Sigmoid colon (tissue), 7 donors: ENCODE measurements around the gene EWSR1. TPM values are rescaled to one million over a fixed set of nuclear protein-coding genes. Genes with fewer than 3 reads are reported as not detected.

ENCODE experiments used
- DNase-seq: peaks from one replicate; pipeline ENCODE4 v3.0.0-alpha.2; 2019
- H3K27ac ChIP-seq, 4 donors: fragments of 200-600 bp; sonication (generic); one replicate each; pipeline ENCODE4 v1.5.1; 2016 to 2019; ENCODE audit warnings: mild to moderate bottlenecking in 1 of 4
- H3K27me3 ChIP-seq, 3 donors: fragments of 200-600 bp; sonication (generic); one replicate each; pipeline ENCODE4 v1.5.1; 2019; ENCODE audit warnings: mild to moderate bottlenecking in 1 of 3
- H3K36me3 ChIP-seq, 4 donors: fragments of 200-600 bp; sonication (generic); one replicate each; pipeline ENCODE4 v1.5.1; 2016 to 2019
- H3K4me1 ChIP-seq, 4 donors: fragments of 200-600 bp; sonication (generic); one replicate each; pipeline ENCODE4 v1.5.1; 2017 to 2019
- H3K4me3 ChIP-seq, 4 donors: fragments of 200-600 bp; sonication (generic); one replicate each; pipeline ENCODE4 v1.5.1; 2017 to 2019; ENCODE audit warnings: mild to moderate bottlenecking in 2 of 4, moderate library complexity in 1 of 4
- H3K9me3 ChIP-seq, 4 donors: fragments of 200-600 bp in 3 of 4; sonication (generic) in 3 of 4; one replicate each; pipeline versions ENCODE4 v1.5.1 to v1.6.1; 2013 to 2019
- EP300 ChIP-seq, 4 donors: sonication (generic); formaldehyde crosslinking; IDR thresholded peaks; one replicate each; pipeline ENCODE4 v1.6.1; 2017; ENCODE audit warnings: antibody characterized with exemption in 4 of 4
- POLR2A ChIP-seq, 2 donors: fragments of 450-650 bp; IDR thresholded peaks; one replicate each; pipeline ENCODE4 v1.6.1; 2016; ENCODE audit warnings: antibody characterized with exemption in 2 of 2, mild to moderate bottlenecking in 2 of 2, moderate library complexity in 2 of 2
- POLR2AphosphoS5 ChIP-seq, 4 donors: sonication (generic); formaldehyde crosslinking; IDR thresholded peaks; one replicate each; pipeline ENCODE4 v1.6.1; 2017; ENCODE audit warnings: antibody characterized with exemption in 4 of 4
- WGBS, 2 donors: extraction: QIAGEN DNeasy Blood & Tissue Kit; methylation state at CpG; one replicate each; pipeline ENCODE4 v1.1.7; 2013; 5-methylcytosine and 5-hydroxymethylcytosine counted together
- intact Hi-C: fragments of 100-400 bp; cut with DNase I; formaldehyde crosslinking; loops from one replicate; pipeline ENCODE4 v1.15.1; 2023
- polyA plus RNA-seq, 3 donors: library from polyadenylated mRNA; stranded (reverse); fragments of 200-250 nt; gene quantifications; one replicate each; pipeline ENCODE4 v1.2.3, GENCODE V29; 2013
- total RNA-seq, 4 donors: library from RNA; depleted of rRNA; stranded (reverse); fragments of >200 nt; gene quantifications; one replicate each; pipeline ENCODE4 v1.1.0, GENCODE V29; 2016
- TF ChIP-seq, protein P1 (sequence below), 4 experiments: fragments of 450-650 bp in 3 of 4; fragments of 200-600 bp in 1 of 4; IDR thresholded peaks; one replicate each; pipeline ENCODE4 v1.5.1; 2016 to 2019; ENCODE audit warnings: antibody characterized with exemption in 4 of 4, mild to moderate bottlenecking in 3 of 4, moderate library complexity in 2 of 4
- donor health status: healthy with polysubstance abuse.
- donor health status: Bipolar disorder and iron deficiency.
- donor health status: healthy.

The EWSR1 gene
- total and polyA plus RNA-seq, 7 donors = 81.4 to 233 (median 174) TPM

DNA sequence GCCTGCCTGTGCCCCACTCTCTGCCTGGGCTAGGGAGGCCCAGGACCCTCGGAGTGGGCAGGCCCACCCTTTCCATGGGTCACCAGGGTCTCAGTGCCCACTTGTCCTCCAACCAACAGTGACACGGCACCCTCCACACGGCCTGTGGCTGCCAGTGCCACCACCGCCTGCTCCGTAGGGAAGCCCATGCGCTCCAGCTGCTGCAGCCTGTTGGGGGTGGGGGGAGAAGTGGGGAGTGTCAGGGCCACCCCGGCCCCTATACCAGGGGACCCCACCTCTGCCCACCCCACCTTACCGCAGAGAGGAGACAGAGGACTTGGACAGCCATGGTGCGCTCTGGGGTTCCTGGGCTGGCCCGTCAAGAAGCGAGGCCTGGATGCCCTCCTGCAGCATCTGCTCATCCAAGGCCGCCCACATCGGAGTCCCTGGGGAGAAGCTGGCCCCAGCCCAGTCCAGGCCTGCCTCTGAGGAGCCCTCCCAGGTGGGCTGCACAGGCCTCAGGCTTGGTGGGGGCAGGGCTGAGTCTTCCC, 8.0 kb upstream of the EWSR1 start:
- Histone ChIP-seq H3K4me3 (no peak overlapping the region), H3K36me3 (peaks cover 0 to 32% (median 5%) of the 10 kb centered on the region in 4 donors), H3K4me1 (no peaks in the 10 kb centered on the region), H3K9me3 (no peaks in the 10 kb centered on the region), H3K27me3 (no peaks in the 10 kb centered on the region), H3K27ac (no peak overlapping the region)
- 93 to 94% methylated on average over 13 of the region's 13 CpGs for WGBS, 2 donors
- no peak for DNase-seq
- TF ChIP-seq POLR2AphosphoS5 (IDR thresholded peaks at IDR 0.05) (no peak), EP300 (IDR thresholded peaks at IDR 0.05) (no peak), POLR2A (IDR thresholded peaks at IDR 0.05) (no peak)
- TF ChIP-seq, protein P1, sequence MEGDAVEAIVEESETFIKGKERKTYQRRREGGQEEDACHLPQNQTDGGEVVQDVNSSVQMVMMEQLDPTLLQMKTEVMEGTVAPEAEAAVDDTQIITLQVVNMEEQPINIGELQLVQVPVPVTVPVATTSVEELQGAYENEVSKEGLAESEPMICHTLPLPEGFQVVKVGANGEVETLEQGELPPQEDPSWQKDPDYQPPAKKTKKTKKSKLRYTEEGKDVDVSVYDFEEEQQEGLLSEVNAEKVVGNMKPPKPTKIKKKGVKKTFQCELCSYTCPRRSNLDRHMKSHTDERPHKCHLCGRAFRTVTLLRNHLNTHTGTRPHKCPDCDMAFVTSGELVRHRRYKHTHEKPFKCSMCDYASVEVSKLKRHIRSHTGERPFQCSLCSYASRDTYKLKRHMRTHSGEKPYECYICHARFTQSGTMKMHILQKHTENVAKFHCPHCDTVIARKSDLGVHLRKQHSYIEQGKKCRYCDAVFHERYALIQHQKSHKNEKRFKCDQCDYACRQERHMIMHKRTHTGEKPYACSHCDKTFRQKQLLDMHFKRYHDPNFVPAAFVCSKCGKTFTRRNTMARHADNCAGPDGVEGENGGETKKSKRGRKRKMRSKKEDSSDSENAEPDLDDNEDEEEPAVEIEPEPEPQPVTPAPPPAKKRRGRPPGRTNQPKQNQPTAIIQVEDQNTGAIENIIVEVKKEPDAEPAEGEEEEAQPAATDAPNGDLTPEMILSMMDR (IDR thresholded peaks at IDR 0.05) = no peak
- intact Hi-C loops = no loop called here

DNA sequence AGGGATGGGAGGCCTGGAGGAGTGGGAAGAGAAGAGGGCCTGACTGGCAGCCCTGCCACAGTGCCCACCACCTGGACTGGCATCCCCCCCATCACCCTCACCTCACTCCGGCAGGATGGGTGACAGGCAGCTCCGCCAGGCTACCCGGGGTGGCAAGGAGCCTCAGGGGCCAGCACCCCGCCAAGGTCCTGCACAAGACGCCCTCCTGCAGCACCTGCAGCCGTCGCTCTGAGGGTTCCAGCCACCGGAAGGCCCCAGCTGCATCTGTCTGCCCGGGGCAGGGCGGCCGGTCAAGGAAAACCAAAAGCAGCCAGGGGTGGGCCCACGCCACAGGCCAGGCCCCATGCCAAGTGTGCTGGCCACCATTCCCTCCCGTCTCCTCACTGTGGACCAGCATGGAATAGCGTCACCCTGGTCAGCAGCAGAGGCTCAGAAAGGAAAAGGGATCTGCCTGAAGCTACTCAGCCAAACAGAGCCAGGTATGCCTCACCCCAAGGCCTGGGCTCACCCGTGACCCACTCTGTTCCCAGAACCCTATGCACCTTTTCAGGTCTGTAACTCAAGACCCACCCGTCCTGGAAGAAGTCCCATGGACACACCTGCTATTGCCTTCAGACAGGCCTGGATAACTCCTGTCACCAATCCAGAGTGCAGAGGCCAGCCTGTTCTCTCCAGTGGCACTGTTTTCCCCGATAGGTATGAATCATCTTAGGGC, 7.3 kb upstream of the EWSR1 start:
- peaks cover 0 to 39% (median 8%) of the 10 kb centered on the region in 4 donors for H3K36me3 ChIP-seq
- H3K27me3 ChIP-seq = no peaks in the 10 kb centered on the region
- intact Hi-C loops = no loop called here

DNA sequence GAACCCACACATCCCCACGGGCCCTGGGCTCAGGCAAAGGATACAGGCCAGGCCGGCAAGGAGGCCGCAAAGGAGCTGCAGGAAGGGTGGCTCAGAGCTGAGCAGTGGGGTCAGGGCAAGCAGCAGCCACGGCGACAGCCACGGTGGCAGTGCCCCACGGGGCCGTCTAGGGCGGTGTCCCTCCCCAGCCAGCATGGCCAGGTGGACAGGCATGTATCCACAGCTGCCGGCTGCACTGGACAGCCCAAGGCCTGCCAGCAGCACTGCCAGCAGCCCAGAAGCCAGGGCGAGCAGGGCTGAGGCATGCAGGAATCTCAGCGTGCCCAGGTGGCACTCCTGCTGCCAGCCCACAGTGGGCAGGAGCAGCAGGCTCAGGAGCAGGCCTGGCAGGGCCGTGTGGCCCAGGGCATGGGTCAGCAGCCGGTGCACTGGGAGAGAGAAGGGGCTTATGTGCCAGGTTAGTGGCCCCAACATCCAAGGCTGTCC, 4.2 kb upstream of the EWSR1 start:
- H3K4me1 ChIP-seq = peaks cover 0 to 18% (median 14%) of the 10 kb centered on the region in 4 donors
- WGBS, 2 donors = 87% methylated on average over 14 of the region's 14 CpGs
- no peaks in the 10 kb centered on the region for H3K9me3 ChIP-seq
- peaks cover 0 to 40% (median 8%) of the 10 kb centered on the region in 4 donors for H3K36me3 ChIP-seq
- H3K4me3 ChIP-seq = no peak overlapping the region
- no peak for TF ChIP-seq EP300 (IDR thresholded peaks at IDR 0.05)
- TF ChIP-seq POLR2A (IDR thresholded peaks at IDR 0.05) = no peak
- TF ChIP-seq, protein P1 (IDR thresholded peaks at IDR 0.05) = no peak
- no peak for TF ChIP-seq POLR2AphosphoS5 (IDR thresholded peaks at IDR 0.05)
- no peak for DNase-seq
- H3K27ac ChIP-seq = no peak overlapping the region
- intact Hi-C loops = no loop called here
- H3K27me3 ChIP-seq = no peaks in the 10 kb centered on the region

More for the DNA sequence above, 7.3 kb upstream of the EWSR1 start:
- Histone ChIP-seq H3K9me3 (no peaks in the 10 kb centered on the region), H3K4me3 (no peak overlapping the region), H3K27ac (no peak overlapping the region), H3K4me1 (peaks cover 0 to under 1% (median under 1%) of the 10 kb centered on the region in 4 donors)
- 81 to 87% methylated on average over 17 of the region's 17 CpGs for WGBS, 2 donors
- no peak for DNase-seq
- TF ChIP-seq, protein P1 (IDR thresholded peaks at IDR 0.05) = no peak
- no peak for TF ChIP-seq POLR2A (IDR thresholded peaks at IDR 0.05)
- no peak for TF ChIP-seq EP300 (IDR thresholded peaks at IDR 0.05)
- no peak for TF ChIP-seq POLR2AphosphoS5 (IDR thresholded peaks at IDR 0.05)

DNA sequence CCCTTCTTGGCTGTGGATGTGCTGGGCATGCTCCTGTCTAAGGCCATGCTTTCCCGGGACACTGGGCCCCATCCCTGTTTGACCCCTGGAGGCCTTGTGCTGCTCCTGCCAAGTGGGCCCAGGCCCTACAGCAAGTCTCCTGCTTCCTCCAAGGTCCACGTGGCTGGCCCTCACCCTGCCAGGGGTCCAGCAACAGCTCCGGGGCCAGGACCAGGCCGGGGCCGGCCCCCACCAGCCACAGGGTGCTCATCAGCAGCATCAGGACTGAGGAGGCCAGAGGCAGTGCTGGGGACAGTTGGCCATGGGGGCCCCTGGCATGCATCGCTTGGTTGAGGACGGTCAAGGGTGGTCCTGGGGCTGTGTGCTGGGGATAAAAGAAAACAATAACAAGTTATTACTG, 2.8 kb upstream of the EWSR1 start:
- peaks cover 0 to 33% (median 25%) of the 10 kb centered on the region in 4 donors for H3K4me1 ChIP-seq
- no peaks in the 10 kb centered on the region for H3K9me3 ChIP-seq
- H3K27me3 ChIP-seq = no peaks in the 10 kb centered on the region
- no peak overlapping the region for H3K4me3 ChIP-seq
- peaks cover 0 to 31% (median 8%) of the 10 kb centered on the region in 4 donors for H3K36me3 ChIP-seq
- 94% methylated on average over 7 of the region's 7 CpGs for WGBS, 2 donors
- TF ChIP-seq POLR2AphosphoS5 (IDR thresholded peaks at IDR 0.05) (no peak), POLR2A (IDR thresholded peaks at IDR 0.05) (no peak), EP300 (IDR thresholded peaks at IDR 0.05) (no peak)
- TF ChIP-seq, protein P1 (IDR thresholded peaks at IDR 0.05) = no peak
- no peak overlapping the region for H3K27ac ChIP-seq
- DNase-seq = no peak
- intact Hi-C loops = loop anchor here (5.0 kb wide), 1 partner anchor 1157 kb away; no protein-coding TSS in a partner anchor
